ENCODE results near the gene RSBN1L.
"Not testable (repeated sequence)": the region's sequence is repeated elsewhere in the genome, so short reads cannot be mapped to it uniquely, and the experiment has no call there.

RSBN1L gene

DNA sequence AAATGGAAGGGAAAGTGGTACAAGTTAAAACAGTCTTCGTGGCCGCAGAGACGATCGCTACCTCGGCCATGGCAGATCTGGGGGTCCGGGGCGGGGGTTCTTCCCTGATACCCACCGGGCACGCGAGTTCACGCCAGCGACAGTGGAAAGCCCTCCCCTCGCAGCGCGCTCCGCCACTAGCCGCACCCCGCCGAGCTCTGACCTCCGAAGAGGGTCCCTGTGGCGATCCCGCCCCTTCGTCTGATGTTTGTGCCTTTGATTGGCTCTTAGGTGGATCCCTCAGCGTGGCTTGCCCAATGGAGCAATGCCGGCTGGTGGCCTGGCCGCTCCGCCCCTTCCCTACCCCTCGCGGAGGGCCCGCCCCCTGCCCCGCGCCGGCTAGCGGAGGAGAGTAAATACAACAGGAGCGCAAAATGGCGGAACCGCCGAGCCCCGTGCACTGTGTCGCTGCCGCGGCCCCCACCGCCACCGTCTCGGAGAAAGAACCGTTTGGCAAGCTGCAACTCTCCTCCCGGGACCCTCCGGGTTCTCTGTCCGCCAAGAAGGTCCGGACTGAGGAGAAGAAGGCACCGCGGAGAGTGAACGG, at the start of gene RSBN1L:
Gene RSBN1L (plus strand): TSS at position 403 of the 586 bp plus-strand sequence. CDS start 11 bp downstream, at position 414.
- peak; percentile 98 to 99 for DNase-seq

DNA sequence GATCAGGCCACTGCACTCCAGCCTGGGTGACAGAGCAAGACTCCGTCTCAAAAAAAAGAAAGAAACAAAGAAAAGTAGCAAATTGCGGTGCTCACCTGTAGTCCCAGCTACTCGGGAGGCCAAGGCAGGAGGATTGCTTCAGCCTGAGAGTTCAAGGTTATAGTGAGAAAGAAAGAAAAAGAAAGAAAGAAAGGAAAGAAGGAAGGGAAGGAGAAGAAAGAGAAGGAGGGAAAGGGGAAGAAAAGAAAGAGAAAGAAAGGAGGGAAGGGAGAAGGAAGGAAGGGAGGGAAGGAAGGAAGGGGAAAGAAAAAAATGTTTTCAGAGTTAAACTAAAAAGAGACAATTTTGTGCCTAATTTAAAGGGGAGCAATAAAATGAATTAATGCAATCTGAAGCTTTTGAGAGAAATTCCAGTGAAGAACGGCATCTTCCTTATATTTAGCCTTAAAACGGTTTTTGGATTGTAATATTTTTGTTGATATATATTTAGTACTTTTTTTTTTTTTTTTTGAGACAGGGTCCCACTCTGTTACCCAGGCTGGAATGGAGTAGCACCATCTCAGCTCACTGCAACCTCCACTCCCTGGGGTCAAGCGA, 47.4 kb upstream of the RSBN1L start:
- DNase-seq = no peak

DNA sequence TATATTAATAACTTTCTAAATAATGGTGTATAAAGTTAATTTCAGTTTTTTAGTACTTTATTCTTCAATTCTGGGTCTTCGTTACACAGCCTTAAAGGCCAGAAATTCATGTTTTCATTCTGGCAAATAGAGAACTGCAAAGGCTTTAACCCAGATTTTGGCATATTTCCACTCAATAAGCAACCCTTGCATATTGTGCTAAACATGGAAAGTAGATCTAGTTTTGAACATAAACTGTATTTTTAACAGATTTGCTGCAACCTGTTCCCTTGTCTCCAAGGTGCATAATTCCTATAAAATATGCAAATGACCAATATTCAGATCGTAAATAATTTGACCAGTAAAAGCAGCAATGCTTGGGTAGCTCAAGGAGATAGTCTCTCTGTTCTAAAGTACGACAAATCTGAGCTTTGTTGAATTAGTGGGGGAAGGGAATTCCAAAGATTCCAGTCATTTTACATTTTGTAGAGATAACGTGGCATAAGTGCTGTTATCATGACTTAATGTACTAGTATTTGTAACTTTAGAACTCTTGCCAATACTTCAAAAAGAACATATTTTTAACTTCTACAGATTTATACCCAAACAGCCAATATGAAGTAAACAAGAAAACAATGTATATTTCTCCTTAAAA, 46.4 kb upstream of the RSBN1L start:
- no peak for DNase-seq

DNA sequence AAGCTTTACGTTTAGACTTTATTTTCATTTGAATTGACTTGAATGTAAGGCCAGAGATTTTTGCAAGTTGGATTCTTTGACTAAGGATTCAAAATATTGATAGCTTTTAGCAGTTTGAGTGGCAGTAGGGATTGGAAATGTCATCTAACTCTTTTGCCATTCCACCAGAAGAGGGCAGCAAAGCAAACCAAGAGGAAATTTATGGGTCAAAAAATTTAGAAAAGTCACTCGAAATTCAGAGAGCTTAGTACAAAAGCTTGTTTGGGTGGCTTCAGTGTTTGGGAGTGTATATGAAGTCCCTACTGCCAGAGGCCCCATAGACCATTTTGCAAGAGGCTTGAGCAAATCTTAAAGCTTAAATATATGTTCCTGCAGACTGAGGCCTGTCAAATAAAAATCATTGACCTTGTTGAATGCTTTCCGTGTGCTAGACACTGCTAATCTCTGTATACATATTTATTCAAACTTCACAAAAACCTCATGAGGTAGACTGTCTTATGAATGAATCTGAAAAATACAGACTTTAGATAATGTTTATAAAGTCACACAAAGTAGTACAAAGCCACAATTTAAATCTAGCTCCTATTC, 44.6 kb upstream of the RSBN1L start:
- peak; percentile 29 to 31 for DNase-seq

DNA sequence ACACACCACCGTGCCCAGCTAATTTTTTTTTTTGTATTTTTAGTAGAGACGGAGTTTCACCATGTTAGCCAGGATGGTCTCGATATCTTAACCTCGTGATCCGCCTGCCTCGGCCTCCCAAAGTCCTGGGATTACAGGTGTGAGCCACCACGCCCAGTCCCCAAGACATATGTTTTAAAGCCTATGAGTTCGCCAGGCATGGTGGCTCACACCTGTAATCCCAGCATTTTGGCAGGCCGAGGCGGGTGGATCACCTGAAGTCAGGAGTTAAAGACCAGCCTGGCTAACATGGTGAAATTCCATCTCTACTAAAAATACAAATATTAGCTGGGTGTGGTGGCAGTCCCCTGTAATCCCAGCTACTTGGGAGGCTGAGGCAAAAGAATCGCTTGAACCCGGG, 43.4 kb upstream of the RSBN1L start:
- DNase-seq = not testable (repeated sequence)

DNA sequence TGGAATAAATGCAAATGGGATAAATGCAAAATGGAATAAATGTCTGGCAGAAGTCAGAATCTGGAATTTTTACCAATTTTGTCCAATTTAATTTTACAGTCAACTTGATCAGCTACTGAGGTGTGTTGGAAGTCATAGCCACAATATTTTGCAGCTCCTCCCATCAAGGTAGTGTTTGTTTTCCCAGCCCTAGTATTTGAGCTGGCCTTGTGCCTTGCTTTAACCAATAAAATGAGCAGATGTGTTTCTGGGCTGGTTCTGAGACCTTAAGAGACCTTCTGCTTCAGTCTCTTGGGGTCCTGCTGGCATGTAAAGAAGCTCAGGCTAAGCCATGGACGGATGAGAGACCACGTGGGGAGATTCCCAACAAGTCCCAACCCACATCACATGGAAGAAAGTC, 42.7 kb upstream of the RSBN1L start:
- DNase-seq = no peak

DNA sequence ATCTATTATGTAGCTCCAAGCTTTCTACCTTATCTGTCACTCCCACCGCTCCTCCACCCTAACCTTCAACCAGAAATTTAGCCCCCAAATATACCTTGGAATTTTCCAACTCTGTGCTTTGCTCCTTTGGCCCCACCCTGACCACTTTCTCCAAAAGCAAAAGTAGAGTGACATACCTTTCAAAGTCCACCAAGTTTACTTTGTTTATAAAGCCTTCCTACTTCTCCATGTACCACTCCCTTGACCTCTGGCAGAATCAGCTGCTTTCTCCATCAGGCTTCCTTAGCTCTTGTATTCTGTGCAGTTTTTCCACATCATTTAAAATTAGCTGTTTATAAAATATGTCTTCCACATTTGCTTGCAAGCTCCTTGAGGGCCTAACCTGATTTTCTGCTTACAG, 40.9 kb upstream of the RSBN1L start:
- no peak for DNase-seq

DNA sequence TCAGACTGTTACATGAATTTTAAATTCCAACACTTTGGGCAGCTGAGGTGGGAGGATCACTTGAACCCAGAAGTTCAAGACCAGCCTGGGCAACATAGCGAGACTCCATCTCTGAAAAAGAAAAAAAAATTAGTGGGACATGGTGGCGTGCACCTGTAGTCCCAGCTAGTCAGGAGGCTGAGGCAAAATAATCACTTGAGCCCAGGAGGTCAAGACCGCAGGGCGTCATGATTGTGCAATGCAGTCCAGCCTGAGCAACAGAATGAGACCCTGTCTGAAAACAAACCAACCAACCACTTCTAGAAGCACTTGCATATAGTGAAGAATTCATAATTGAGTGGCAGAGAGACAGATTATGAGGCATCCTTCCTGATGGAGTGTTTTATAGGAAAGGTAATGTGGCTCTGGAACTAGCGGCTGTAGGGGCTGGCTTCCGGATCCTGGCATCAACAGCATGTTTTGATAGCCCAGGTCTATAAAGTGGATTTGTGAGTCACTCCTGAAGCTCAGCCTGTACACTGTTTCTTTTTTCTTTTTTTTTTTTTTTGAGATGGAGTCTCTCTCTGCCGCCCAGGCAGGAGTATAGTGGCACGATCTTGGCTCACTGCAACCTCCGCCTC, 40.3 kb upstream of the RSBN1L start:
- DNase-seq = no peak

DNA sequence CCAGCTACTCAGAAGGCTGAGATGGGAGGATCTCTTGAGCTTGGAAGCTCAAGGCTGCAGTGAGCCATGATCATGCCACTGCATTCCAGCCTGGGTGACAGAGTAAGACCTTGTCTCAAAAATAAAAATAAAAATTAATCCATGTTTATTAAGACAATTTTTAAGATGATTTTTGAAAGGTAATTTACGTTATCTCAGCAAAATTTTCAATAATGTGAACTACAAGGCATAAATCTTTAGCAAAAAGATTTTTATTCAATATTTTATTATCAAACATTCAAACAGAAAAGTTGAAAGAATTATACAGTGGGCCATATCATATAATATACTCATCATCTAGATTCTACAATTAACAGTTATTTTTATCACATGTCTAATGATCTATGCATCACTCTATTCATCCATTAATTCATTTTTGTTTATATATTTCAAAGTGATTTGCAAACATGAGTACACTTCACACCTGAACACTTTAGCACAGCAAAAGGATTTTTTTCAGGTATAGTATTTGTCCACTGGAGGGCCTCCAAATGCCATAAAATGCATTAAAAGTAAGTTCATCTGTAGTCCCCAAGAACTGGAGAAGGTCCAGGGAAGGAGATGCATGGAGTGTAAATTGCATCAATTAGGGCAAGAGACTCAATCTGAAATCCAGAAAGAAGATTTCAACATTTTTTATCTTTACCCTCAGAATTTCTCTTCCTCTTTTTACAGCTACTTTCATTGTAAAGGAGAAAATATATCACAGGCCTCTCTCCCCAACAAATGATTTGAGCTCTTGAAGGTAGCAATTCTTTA, 38.6 kb upstream of the RSBN1L start:
- DNase-seq = peak; percentile 51 to 68

DNA sequence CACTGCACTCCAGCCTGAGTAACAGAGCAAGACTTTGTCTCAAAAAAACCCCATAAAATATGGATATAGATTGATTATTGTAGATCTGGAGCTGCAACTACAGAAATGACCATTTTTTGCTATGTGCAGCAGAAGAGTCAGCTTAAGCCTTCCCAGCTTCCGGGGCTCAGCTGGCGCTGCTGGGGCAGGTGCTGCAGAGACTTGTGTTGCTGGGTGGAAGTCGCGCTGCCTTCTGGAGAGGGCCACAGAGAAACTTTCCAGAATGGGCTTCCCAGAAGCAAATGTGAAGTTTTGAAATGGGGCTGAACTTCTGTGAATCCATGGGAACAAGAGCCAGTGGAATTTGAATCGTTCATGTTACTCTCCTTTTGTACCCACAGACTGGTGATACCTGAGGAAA, 37.3 kb upstream of the RSBN1L start:
- no peak for DNase-seq

DNA sequence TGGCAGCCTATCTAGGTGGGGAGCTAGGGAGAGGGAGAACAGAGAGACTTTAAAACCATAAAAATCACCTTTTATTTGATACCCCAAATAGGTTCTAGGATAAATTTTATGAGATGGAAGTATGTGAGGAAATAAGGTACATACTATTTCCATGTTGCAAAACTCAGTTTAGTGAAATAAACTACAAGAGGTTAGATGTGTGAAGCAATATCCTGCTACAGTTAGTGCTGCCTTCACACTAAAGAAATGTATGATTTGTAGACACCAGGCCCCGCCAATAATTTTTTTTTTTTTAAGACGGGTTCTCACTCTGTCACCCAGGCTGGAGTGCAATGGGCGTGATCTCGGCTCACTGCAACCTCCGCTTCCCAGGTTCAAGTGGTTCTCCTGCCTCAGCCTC, 34.4 kb upstream of the RSBN1L start:
- no peak for DNase-seq

DNA sequence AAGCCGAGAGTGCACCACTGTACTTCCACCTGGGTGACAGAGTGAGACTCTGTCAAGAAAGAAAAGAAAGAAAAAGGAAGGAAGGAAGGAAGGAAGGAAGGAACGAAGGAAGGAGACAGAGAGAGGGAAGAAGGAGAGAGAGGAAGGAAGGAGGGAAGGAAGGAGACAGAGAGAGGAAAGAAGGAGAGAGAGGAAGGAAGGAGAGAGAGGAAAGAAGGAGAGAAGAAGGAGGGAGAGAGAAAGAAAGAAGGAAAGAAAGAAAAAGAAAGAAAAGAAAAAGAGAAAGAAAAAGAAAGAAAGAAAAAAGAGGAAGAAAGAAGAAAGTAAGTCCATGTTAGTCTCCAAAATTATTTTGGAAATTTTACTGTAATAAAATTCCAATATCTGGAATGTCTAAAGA, 33.4 kb upstream of the RSBN1L start:
- no peak for DNase-seq

DNA sequence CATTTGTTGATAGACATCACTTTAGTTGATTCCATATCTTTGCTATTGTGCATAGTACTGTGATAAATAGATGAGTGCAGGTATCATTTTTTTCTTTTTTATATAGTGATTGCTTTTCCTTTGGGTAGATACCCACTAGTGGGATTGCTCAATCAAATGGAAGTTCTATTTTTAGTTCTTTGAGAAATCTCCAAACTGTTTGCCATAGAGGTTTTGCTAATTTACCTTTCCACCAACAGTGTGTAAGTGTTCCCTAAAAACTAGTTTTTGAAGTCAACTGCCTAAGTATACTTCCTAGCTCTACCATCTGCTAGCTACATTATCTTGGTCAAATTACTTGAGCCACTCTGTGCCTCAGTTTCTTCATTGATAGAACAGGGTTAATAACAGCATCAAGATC, 31.5 kb upstream of the RSBN1L start:
- no peak for DNase-seq

DNA sequence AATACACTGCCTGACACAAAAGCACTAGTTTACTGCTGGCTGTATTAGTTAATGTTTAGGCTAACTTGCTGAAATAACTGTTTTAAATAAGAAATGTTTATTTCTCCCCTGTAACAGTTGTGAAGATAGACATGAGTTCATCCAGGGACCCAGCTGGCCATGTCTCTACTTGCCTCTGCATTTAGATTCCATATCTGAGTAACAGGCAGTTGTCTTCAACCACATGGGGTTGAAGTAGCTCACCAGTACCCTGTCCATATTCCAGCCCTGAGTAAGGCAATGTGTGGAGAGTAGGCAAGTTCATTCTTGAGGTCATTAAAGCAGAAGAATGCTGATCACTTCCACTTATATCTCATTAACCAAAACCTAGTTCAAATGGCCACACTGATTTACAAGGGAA, 31.1 kb upstream of the RSBN1L start:
- DNase-seq = no peak

DNA sequence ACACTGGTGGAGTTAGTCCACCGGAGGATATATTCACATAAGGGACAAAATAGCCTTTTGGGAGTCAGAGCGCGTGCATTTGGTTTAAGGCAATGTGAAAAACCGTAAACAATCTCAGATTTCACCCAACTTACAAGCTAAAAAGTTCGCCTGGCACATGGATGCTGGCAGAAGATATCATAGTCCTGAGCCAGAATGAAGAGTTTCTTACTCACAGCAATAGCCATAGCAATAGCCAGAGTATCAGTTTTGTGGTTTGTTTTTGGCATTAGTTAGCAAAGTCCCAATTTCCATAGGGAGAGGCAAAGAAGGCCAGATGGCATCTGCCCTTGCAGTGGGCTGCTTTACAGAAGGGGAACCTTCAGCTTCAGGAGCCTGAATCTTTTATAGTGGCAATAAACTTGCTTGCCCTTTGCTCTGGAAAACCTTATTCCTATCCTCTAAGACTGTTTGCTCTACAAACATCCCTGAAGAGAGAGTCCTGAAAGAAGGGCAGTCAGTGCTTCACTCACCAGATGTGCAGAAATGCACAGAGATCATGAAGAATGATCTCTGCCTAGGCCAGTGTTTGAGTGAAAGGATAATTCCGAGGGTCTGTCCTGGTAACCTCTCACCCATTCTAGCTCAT, 28.7 kb upstream of the RSBN1L start:
- DNase-seq = no peak

DNA sequence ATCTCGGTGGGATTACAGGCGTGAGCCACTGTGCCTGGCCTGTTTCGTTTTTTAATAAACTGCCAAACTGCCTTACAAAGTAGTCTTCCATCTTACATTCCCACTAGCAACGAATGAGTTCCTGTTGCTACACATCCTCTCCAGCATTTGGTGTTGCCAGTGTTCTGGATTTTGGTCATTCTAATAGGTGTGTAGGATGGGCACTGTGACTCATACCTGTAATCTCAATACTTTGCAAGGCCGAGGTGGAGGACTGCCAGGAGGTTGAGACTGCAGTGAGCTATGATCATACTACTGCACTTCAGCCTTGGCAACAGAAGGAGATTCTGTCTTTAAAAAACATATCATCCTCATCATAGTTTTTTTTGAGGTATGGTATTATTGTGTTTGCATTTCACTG, 21.4 kb upstream of the RSBN1L start:
- DNase-seq = no peak

DNA sequence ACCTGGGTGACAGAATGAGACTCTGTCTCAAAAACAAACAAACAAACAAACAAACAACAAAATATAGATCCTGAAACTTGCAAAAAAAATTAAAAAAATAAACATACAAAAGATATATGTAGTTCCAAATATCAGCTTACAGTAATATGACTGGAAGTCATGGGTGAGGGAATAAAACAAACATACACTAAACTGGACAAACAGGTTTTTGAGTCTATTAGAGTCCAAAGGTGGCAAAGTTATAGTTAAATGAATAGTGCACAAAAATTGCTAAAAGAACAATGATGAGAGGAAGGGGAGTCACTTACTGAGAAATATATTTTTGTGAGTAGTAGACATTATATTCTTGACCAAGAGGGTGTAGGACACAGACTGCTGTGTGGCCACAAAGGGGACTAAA, 16.7 kb upstream of the RSBN1L start:
- no peak for DNase-seq

DNA sequence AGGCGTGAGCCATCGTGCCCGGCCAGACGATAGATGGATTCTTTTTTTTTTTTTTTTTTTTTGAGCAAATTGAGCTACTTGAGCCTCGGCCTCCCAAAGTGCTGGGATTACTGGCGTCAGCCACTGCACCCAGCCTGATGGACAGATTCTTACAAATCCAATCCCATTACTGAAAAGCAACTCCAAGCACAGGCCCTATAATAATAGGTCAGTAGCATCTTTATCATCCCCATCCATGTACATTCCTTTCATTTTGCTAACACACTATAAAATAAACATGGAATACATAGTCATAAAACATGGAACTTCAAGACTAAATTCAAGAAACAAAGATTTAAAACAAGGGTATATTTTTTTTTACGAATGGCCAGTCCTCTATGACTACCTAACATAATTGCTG, 16.0 kb upstream of the RSBN1L start:
- DNase-seq = no peak

DNA sequence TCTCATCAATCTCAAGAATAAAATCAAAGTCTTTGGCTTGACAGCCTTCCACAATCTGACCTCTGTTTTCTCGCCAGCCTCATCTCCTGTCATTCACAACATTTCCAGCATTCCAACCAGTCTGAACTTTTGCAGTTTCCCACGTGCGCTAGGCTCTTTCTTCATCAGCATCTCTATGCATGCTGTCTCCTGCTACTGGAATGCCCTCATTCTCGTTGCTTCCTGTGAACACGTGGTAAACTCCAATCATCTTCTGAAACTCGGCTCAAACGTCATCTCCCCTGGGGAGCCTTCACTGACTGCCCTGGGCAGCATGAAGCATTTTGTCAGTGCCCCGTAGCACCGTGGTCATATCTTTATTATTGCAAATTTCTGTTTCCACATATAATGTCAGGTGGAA, 12.2 kb upstream of the RSBN1L start:
- no peak for DNase-seq

DNA sequence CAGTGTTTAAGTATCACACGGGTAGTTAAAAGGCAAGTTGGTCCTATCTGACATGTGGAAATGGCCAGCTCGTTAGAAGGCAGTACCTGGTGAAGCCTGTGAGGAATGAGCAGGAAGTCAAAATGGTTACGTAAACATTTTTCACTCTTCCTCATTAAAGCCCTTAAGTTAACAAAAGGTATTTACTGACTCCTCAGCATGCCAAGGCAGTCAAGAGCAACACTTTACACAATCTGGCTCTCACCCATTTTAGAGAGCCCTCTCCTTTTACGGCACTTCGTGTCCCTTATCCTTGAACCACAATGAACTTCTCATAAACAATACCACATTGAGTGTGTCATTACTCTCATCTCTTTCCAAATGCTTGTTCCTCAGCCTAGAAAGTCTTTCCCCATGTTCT, 11.0 kb upstream of the RSBN1L start:
- no peak for DNase-seq

DNA sequence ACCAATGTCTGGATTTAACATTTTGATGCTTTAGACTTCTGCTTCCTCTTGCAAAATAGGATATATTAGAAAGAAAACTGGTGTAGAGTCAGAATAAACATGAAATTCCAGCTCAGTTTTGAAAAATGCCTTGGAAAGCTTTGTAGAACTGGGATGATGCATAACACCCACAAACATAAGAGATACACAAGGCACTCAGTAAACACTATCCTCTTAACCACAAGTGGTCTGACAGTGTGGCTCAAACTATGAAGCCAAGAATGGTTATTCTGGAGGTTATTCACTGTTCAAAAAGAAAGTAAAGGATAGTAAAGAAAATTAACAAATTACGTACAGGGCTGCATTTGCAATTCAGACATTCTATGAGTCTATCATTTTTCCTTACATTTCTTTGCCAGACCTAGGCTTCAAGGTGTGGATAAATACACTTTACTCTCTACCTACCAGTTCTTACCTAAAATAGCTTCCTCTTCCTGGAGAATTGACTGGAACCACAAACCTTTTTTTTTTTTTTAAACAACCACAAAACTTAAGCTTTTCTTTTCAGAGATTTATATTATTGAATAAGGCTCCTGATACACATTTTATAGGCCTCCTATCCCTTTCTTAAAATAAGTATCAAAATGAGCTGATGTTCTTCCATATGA, 9.0 kb upstream of the RSBN1L start:
- DNase-seq = no peak

DNA sequence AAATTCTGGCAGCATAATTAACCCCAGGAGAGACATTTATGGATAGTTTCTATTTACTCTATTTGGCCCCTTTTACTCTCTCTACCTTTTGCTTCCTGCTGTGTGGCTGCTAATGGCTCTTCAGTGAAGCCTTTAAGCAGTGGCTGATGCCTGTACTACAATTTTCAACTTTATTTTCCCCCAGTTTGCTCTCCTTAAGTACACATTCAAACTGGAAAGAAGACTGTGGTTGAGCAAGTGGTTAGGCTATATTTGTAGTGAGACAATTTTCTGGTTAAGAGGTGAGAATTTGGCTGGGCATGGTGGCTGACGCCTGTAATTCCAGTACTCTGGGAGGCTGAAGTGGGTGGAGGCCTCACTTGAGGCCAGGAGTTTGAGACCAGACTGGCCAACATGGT, 8.5 kb upstream of the RSBN1L start:
- DNase-seq = no peak

All from NCI-H1930 (cell line).